HEK293T (cell line): ENCODE results near the gene TCF20.

ENCODE experiments used
- CTCF ChIA-PET: fragments of 350-600 bp; formaldehyde crosslinking; extraction: SDS; loops from one replicate; lab custom pipeline; 2021; ENCODE audit warnings: antibody characterized with exemption, inconsistent platforms; lab: Yijun Ruan, JAX
- POLR2A ChIA-PET: fragments of 350-600 bp; formaldehyde crosslinking; extraction: SDS; loops from one replicate; lab custom pipeline; 2020; ENCODE audit warnings: antibody characterized with exemption, inconsistent platforms; lab: Yijun Ruan, JAX
- DNase-seq: peaks from one replicate; pipeline ENCODE4 v3.0.0; 2012; ENCODE audit warnings: mixed read lengths; ENCODE audit errors: extremely low spot score
- ARNT ChIP-seq: fragments of 450-650 bp; IDR thresholded peaks from 2 replicates; pipeline ENCODE4 v1.6.1; 2017; ENCODE audit warnings: mild to moderate bottlenecking
- BHLHE40 ChIP-seq: fragments of 450-650 bp; IDR thresholded peaks from 2 replicates; pipeline ENCODE4 v1.6.1; 2016; ENCODE audit warnings: mild to moderate bottlenecking, moderate library complexity, borderline replicate concordance
- CTBP1 ChIP-seq: fragments of 450-650 bp; IDR thresholded peaks from 2 replicates; pipeline ENCODE4 v1.6.1; 2016; ENCODE audit warnings: borderline replicate concordance
- ELF4 ChIP-seq: fragments of 450-650 bp; IDR thresholded peaks from 2 replicates; pipeline ENCODE4 v1.6.1; 2017; ENCODE audit warnings: antibody characterized with exemption
- FOXA1 ChIP-seq: fragments of 450-650 bp; IDR thresholded peaks from 2 replicates; pipeline ENCODE4 v1.6.1; 2016; ENCODE audit warnings: mild to moderate bottlenecking
- FOXK2 ChIP-seq: fragments of 450-650 bp; IDR thresholded peaks from 2 replicates; pipeline ENCODE4 v1.6.1; 2016; ENCODE audit warnings: mild to moderate bottlenecking
- FOXM1 ChIP-seq: fragments of 450-650 bp; IDR thresholded peaks from 2 replicates; pipeline ENCODE4 v1.6.1; 2017; ENCODE audit warnings: mild to moderate bottlenecking, borderline replicate concordance
- HDGF ChIP-seq: fragments of 450-650 bp; IDR thresholded peaks from 2 replicates; pipeline ENCODE4 v1.6.1; 2017; ENCODE audit warnings: antibody characterized with exemption, borderline replicate concordance
- L3MBTL2 ChIP-seq: fragments of 450-650 bp; conservative IDR thresholded peaks from 2 replicates; pipeline ENCODE4 v1.6.1; 2016; ENCODE audit warnings: mild to moderate bottlenecking
- LEF1 ChIP-seq: fragments of 450-650 bp; IDR thresholded peaks from 2 replicates; pipeline ENCODE4 v1.6.1; 2017; ENCODE audit warnings: mild to moderate bottlenecking, borderline replicate concordance
- NFRKB ChIP-seq: fragments of 450-650 bp; IDR thresholded peaks from 2 replicates; pipeline ENCODE4 v1.6.1; 2016; ENCODE audit warnings: mild to moderate bottlenecking, moderate library complexity
- PKNOX1 ChIP-seq: fragments of 450-650 bp; IDR thresholded peaks from 2 replicates; pipeline ENCODE4 v1.6.1; 2016
- SP1 ChIP-seq: fragments of 450-650 bp; IDR thresholded peaks from 2 replicates; pipeline ENCODE4 v1.6.1; 2017
- SUZ12 ChIP-seq: fragments of 450-650 bp; IDR thresholded peaks from 2 replicates; pipeline ENCODE4 v1.6.1; 2016; ENCODE audit warnings: mild to moderate bottlenecking
- TARDBP ChIP-seq: fragments of 450-650 bp; IDR thresholded peaks from 2 replicates; pipeline ENCODE4 v1.6.1; 2016
- ZNF384 ChIP-seq: fragments of 450-650 bp; IDR thresholded peaks from 2 replicates; pipeline ENCODE4 v1.6.1; 2016

The TCF20 gene

GRCh38 chr22:42301077-42301741 is 30.8 kb upstream of the TCF20 start:
- TF ChIP-seq ELF4, result no peak
- no peak for TF ChIP-seq BHLHE40
- TF ChIP-seq ZNF384, result no peak
- TF ChIP-seq L3MBTL2, result no peak
- TF ChIP-seq PKNOX1, result no peak
- TF ChIP-seq FOXM1, result no peak
- TF ChIP-seq TARDBP, result no peak
- TF ChIP-seq ARNT, result no peak
- no peak for TF ChIP-seq SUZ12
- TF ChIP-seq SP1, result no peak
- no peak for TF ChIP-seq CTBP1
- TF ChIP-seq FOXK2, result no peak
- TF ChIP-seq FOXA1, result no peak
- no peak for TF ChIP-seq HDGF
- TF ChIP-seq NFRKB, result no peak
- DNase-seq, result no peak
- ChIA-PET POLR2A (no interaction called here), CTCF (no interaction called here)

- ChIA-PET POLR2A (no interaction called here), CTCF (no interaction called here)
- TF ChIP-seq SP1, result no peak
- TF ChIP-seq ARNT, result no peak
- no peak for DNase-seq
These were observed 30.0 kb upstream of the TCF20 start for GRCh38 chr22:42300259-42301076.

GRCh38 chr22:42299586-42300258 is 29.3 kb upstream of the TCF20 start:
- DNase-seq, result no peak
- CTCF ChIA-PET, result no interaction called here
- POLR2A ChIA-PET, result no interaction called here
- TF ChIP-seq PKNOX1 (no peak), HDGF (no peak), FOXA1 (no peak), SUZ12 (no peak), FOXM1 (no peak), FOXK2 (no peak), BHLHE40 (no peak), LEF1 (no peak), ZNF384 (no peak), TARDBP (no peak), SP1 (no peak), L3MBTL2 (no peak), CTBP1 (no peak)

GRCh38 chr22:42298746-42299145 is 28.3 kb upstream of the TCF20 start:
- ChIA-PET CTCF (no interaction called here), POLR2A (no interaction called here)

GRCh38 chr22:42297778-42298177 is 27.3 kb upstream of the TCF20 start:
- ChIA-PET CTCF (no interaction called here), POLR2A (no interaction called here)
- TF ChIP-seq ELF4 (no peak), NFRKB (no peak), ZNF384 (no peak)
- DNase-seq, result no peak

More at GRCh38 chr22:42298746-42299145, 28.3 kb upstream of the TCF20 start:
- TF ChIP-seq FOXK2 (no peak), CTBP1 (no peak)
- DNase-seq, result no peak

- CTCF ChIA-PET, result interaction anchor here (0.6 kb wide), 1 partner anchor 157 kb away, joined by 3 read pairs; no protein-coding TSS in a partner anchor
- TF ChIP-seq FOXA1 (no peak), PKNOX1 (no peak), ELF4 (no peak), LEF1 (no peak), SP1 (no peak)
- POLR2A ChIA-PET, result no interaction called here
- no peak for DNase-seq
These were observed 26.4 kb upstream of the TCF20 start for GRCh38 chr22:42296883-42297282.

GRCh38 chr22:42296381-42296853 is 26.0 kb upstream of the TCF20 start:
- no peak for DNase-seq
- CTCF ChIA-PET, result no interaction called here
- TF ChIP-seq ARNT, result no peak
- TF ChIP-seq NFRKB, result no peak
- no peak for TF ChIP-seq SP1
- POLR2A ChIA-PET, result no interaction called here
